Large intestine (tissue), 12 donors: ENCODE measurements around the gene IDH2. TPM values are rescaled to one million over a fixed set of nuclear protein-coding genes. Genes with fewer than 3 reads are reported as not detected.
A peak's percentile ranks its signal among the peaks of the same experiment; 100 is the strongest.
"Not testable (repeated sequence)": the region's sequence is repeated elsewhere in the genome, so short reads cannot be mapped to it uniquely, and the experiment has no call there.

ENCODE experiments used
- DNase-seq, 2 donors: peaks; one replicate each; pipeline versions ENCODE4 v3.0.0 to v3.0.0-alpha.2; 2013
- H3K27ac ChIP-seq: one replicate; pipeline ENCODE4 v1.5.1; 2013; ENCODE audit warnings: low read length
- H3K27me3 ChIP-seq: 2 replicates; pipeline ENCODE4 v1.6.1; 2013; ENCODE audit warnings: low read length; ENCODE audit not compliant: control insufficient read depth, insufficient read depth
- H3K36me3 ChIP-seq: 2 replicates; pipeline ENCODE4 v1.6.1; 2013; ENCODE audit warnings: low read length; ENCODE audit not compliant: control insufficient read depth, insufficient read depth
- H3K4me1 ChIP-seq: one replicate; pipeline ENCODE4 v1.6.1; 2013; ENCODE audit warnings: low read length; ENCODE audit not compliant: control insufficient read depth, insufficient read depth
- H3K4me3 ChIP-seq: one replicate; pipeline ENCODE4 v1.5.1; 2013; ENCODE audit warnings: low read length
- H3K9me3 ChIP-seq: one replicate; pipeline ENCODE4 v1.6.1; 2013; ENCODE audit warnings: mild to moderate bottlenecking, low read depth, low read length, moderate library complexity; ENCODE audit not compliant: control insufficient read depth
- WGBS: methylation state at CpG from one replicate; pipeline ENCODE4 v1.1.5; 2013; ENCODE audit warnings: low lambda C conversion rate; ENCODE audit not compliant: insufficient coverage; 5-methylcytosine and 5-hydroxymethylcytosine counted together
- long read RNA-seq, 11 donors: transcript quantifications; one replicate each; lab custom pipeline, GENCODE V29; 2026
- polyA plus RNA-seq: library from polyadenylated mRNA; unstranded; fragments of 120-200 nt; gene quantifications from one replicate; pipeline ENCODE4 v1.2.1, GENCODE V29; 2013

Gene IDH2
- polyA plus RNA-seq: 85.2 TPM
- long read RNA-seq, donor 1, transcript IDH2-201 (11 exons, 2,694 nt): major isoform, 37 of 45 reads
- long read RNA-seq, donor 1, partial matches to known transcripts: 8 of 45 reads
- long read RNA-seq, donor 1, other reads (novel, unspliced or antisense): 0 of 45 reads
- long read RNA-seq, donor 2, transcript IDH2-201 (11 exons, 2,694 nt): major isoform, 66 of 67 reads
- long read RNA-seq, donor 2, partial matches to known transcripts: 0 of 67 reads
- long read RNA-seq, donor 2, other reads (novel, unspliced or antisense): 0 of 67 reads
- long read RNA-seq, donor 3: 0 reads
- long read RNA-seq, donor 4, transcript IDH2-201 (11 exons, 2,694 nt): major isoform, 6 of 6 reads
- long read RNA-seq, donor 4, partial matches to known transcripts: 0 of 6 reads
- long read RNA-seq, donor 4, other reads (novel, unspliced or antisense): 0 of 6 reads
- long read RNA-seq, donor 5, transcript IDH2-201 (11 exons, 2,694 nt): major isoform, 28 of 29 reads
- long read RNA-seq, donor 5, partial matches to known transcripts: 0 of 29 reads
- long read RNA-seq, donor 5, other reads (novel, unspliced or antisense): 0 of 29 reads
- long read RNA-seq, donor 6, transcript IDH2-201 (11 exons, 2,694 nt): major isoform, 34 of 42 reads
- long read RNA-seq, donor 6, partial matches to known transcripts: 8 of 42 reads
- long read RNA-seq, donor 6, other reads (novel, unspliced or antisense): 0 of 42 reads
- long read RNA-seq, donor 7, transcript IDH2-201 (11 exons, 2,694 nt): major isoform, 12 of 12 reads
- long read RNA-seq, donor 7, partial matches to known transcripts: 0 of 12 reads
- long read RNA-seq, donor 7, other reads (novel, unspliced or antisense): 0 of 12 reads
- long read RNA-seq, donor 8, transcript IDH2-201 (11 exons, 2,694 nt): major isoform, 62 of 70 reads
- long read RNA-seq, donor 8, partial matches to known transcripts: 8 of 70 reads
- long read RNA-seq, donor 8, other reads (novel, unspliced or antisense): 0 of 70 reads
- long read RNA-seq, donor 9, transcript IDH2-201 (11 exons, 2,694 nt): major isoform, 38 of 39 reads
- long read RNA-seq, donor 9, partial matches to known transcripts: 0 of 39 reads
- long read RNA-seq, donor 9, other reads (novel, unspliced or antisense): 0 of 39 reads
- long read RNA-seq, donor 10, transcript IDH2-201 (11 exons, 2,694 nt): major isoform, 38 of 39 reads
- long read RNA-seq, donor 10, partial matches to known transcripts: 0 of 39 reads
- long read RNA-seq, donor 10, other reads (novel, unspliced or antisense): 0 of 39 reads
- long read RNA-seq, donor 11, transcript IDH2-201 (11 exons, 2,694 nt): major isoform, 44 of 49 reads
- long read RNA-seq, donor 11, partial matches to known transcripts: 5 of 49 reads
- long read RNA-seq, donor 11, other reads (novel, unspliced or antisense): 0 of 49 reads

DNA sequence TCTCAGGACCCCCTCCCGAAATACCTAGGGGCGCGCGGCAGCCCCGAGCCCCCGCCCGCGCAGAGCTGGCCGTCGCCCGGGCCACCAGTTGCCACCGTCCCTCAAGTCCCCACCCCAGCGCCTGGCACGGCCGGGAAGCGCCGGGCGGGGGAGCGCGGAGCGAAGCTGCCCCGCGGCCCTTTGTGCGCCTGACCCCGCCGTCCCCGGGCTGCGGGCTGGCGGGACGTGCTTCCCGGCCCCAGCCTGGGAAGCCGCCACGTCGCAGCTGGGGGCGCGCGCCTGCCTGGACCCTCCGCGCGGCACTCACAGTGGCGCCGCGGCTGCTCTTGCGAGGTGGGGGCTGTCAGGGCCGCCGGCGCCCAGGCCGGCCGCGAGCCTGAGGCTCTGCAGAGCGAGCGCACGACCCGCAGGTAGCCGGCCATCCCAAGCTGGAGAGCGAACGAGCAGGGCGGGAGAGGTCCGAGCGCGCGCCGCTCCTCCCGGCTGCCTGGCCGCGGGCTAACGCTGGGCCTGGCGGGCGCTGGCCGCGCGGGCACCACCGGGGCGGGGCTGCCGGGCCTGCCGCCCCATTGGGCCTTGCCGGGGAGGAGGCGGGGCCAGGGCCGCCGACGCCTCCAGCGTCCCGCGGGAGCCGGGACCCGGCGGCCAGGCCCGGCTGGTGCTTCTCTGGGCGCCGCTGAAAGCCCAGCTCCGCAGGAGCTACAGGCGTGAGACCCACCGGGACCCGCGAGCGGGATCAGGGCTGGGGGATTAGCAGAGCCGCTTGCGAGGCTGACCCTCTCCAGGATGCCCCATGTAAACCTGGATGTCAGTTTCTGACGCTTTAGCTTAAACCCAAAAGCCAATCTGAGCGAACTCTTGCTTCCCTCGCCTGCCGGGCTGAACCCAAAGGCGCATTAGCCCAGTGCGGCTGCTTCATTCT is at the start of gene IDH2:
IDH2 (minus strand) TSS at position 500 of the 922 bp plus-strand sequence; CDS start at position 422, 78 bp downstream.
- Histone ChIP-seq H3K4me3 (peak within 1 kb of the TSS; percentile 84), H3K4me1 (peaks cover 37% of the 10 kb centered on the region), H3K9me3 (no peaks in the 10 kb centered on the region), H3K27ac (peak within 1 kb of the TSS; percentile 85), H3K36me3 (peaks cover 3% of the 10 kb centered on the region), H3K27me3 (no peaks in the 10 kb centered on the region)
- DNase-seq: peak; percentile 83 to 89
- no CpG with 5 or more reads among the region's 104 CpGs for WGBS

DNA sequence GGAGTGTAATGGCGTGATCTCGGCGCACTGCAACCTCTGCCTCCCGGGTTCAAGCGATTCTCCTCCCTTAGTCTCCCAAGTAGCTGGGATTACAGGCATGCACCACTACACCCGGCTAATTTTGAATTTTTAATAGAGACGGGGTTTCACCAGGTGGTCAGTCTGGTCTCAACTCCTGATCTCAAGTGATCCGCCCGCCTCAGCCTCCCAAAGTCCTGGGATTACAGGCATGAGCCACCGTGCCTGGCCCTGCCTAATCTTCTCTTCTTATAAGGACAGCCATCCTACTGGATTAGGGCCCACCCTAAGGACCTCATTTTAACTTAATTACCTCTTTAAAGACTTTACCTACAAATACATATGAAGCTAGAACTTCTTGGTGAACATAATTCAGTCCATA is 48.3 kb upstream of the IDH2 start:
- DNase-seq: not testable (repeated sequence)

GRCh38 chr15:90149609-90150340 is 47.5 kb upstream of the IDH2 start:
- Histone ChIP-seq H3K36me3 (no peaks in the 10 kb centered on the region), H3K27ac (peak overlapping the region; percentile 59), H3K9me3 (no peaks in the 10 kb centered on the region), H3K4me3 (no peak overlapping the region), H3K27me3 (no peaks in the 10 kb centered on the region), H3K4me1 (peaks cover 19% of the 10 kb centered on the region)
- no peak for DNase-seq
- no CpG with 5 or more reads among the region's 14 CpGs for whole genome bisulfite sequencing

More for the DNA sequence above, 48.3 kb upstream of the IDH2 start:
- peaks cover 19% of the 10 kb centered on the region for H3K4me1 ChIP-seq
- H3K27ac ChIP-seq, H3K27me3 ChIP-seq, H3K4me3 ChIP-seq, H3K9me3 ChIP-seq, H3K36me3 ChIP-seq: not testable (repeated sequence)
- no CpG with 5 or more reads among the region's 10 CpGs for WGBS

GRCh38 chr15:90146198-90146761 is 44.0 kb upstream of the IDH2 start:
- not testable (repeated sequence) for H3K27ac ChIP-seq, H3K36me3 ChIP-seq, H3K4me3 ChIP-seq, H3K27me3 ChIP-seq, H3K9me3 ChIP-seq, DNase-seq
- H3K4me1 ChIP-seq: peaks cover 26% of the 10 kb centered on the region
- no CpG with 5 or more reads among the region's 7 CpGs for WGBS

DNA sequence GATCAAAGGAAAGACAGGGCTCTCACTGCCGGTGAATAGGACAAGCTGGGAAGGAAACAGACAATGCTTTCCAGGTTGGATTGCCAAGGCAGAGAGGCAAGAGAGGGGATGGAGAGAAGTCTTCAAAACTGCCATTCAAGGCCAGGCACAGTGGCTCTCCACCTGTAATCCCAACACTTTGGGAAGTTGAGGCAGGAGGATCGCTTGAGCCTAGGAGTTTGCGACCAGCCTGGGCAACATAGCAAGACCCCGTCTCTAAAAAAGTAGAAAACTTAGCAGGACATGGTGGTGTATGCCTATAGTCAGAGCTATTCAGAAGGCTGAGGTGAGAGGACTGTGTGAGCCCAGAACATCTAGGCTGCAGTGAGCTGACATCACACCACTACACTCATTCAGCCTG is 43.5 kb upstream of the IDH2 start:
- Histone ChIP-seq H3K27ac (no peak overlapping the region), H3K36me3 (no peaks in the 10 kb centered on the region), H3K9me3 (no peaks in the 10 kb centered on the region), H3K4me1 (peaks cover 26% of the 10 kb centered on the region), H3K27me3 (no peaks in the 10 kb centered on the region), H3K4me3 (no peak overlapping the region)
- no CpG with 5 or more reads among the region's 4 CpGs for WGBS
- no peak for DNase-seq

- Histone ChIP-seq H3K36me3 (no peaks in the 10 kb centered on the region), H3K9me3 (no peaks in the 10 kb centered on the region), H3K27me3 (no peaks in the 10 kb centered on the region), H3K27ac (no peak overlapping the region), H3K4me3 (no peak overlapping the region), H3K4me1 (peaks cover 26% of the 10 kb centered on the region)
- no peak for DNase-seq
- no CpG with 5 or more reads among the region's 9 CpGs for WGBS
Measured at GRCh38 chr15:90145259-90145658, 43.0 kb upstream of the IDH2 start.

- H3K27ac ChIP-seq: peak overlapping the region; percentile 5
Measured at GRCh38 chr15:90143166-90143655, 40.9 kb upstream of the IDH2 start.

GRCh38 chr15:90142216-90143165 is 40.2 kb upstream of the IDH2 start:
- Histone ChIP-seq H3K27ac (no peak overlapping the region), H3K9me3 (no peaks in the 10 kb centered on the region), H3K4me3 (no peak overlapping the region), H3K27me3 (no peaks in the 10 kb centered on the region), H3K4me1 (peaks cover 7% of the 10 kb centered on the region), H3K36me3 (no peaks in the 10 kb centered on the region)
- 50% methylated on average over 2 of the region's 21 CpGs for WGBS
- no peak for DNase-seq

More at GRCh38 chr15:90143166-90143655, 40.9 kb upstream of the IDH2 start:
- no peaks in the 10 kb centered on the region for H3K27me3 ChIP-seq
- peak; percentile 79 to 81 for DNase-seq
- no peaks in the 10 kb centered on the region for H3K36me3 ChIP-seq
- no peaks in the 10 kb centered on the region for H3K9me3 ChIP-seq
- H3K4me3 ChIP-seq: no peak overlapping the region
- peaks cover 7% of the 10 kb centered on the region for H3K4me1 ChIP-seq
- WGBS: no CpG with 5 or more reads among the region's 12 CpGs
